ENCODE results near the gene DMAC2.
"Not testable (repeated sequence)": the region's sequence is repeated elsewhere in the genome, so short reads cannot be mapped to it uniquely, and the experiment has no call there.

Gene DMAC2

GRCh38 chr19:41422456-41422855 is 17.3 kb downstream of the DMAC2 start:
- DNase-seq: no peak

DNA sequence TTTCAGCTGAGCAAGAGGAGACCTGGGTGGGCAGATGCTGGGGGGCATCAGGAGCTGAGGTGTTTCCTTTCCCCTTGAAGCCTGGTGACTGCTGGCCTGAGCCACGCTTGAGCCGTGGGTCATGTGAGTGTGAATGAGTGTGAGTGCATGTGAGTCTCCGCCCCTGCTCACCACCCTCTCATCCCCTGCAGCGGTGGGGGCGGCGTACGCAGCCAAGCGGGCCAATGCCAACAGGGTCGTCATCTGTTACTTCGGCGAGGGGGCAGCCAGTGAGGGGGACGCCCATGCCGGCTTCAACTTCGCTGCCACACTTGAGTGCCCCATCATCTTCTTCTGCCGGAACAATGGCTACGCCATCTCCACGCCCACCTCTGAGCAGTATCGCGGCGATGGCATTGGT is 17.7 kb downstream of the DMAC2 start:
- DNase-seq: no peak

DNA sequence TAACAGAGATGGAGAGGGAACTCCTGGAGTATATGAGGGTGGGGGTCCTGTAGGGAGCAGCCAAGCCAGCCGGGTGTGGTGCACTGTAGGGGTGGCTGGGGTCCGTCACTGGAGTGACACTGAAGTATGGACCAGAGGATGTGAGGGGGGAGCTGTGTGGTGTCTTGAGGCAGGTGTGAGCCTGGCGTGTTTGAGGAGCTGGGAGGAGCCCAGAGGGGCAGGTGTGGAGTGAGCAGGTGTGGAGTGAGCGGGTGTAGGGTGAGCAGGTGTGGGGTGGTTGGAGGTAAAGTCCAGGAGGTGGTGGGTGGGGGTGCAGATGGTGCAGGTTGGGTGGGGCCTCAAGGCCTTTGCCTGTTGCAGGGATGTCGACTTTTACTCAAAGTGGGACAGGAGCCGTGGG is 18.4 kb downstream of the DMAC2 start:
- no peak for DNase-seq

GRCh38 chr19:41420101-41420880 is 19.4 kb downstream of the DMAC2 start:
- no peak for DNase-seq

- DNase-seq: no peak
Measured at GRCh38 chr19:41416194-41416674, 23.5 kb downstream of the DMAC2 start.

DNA sequence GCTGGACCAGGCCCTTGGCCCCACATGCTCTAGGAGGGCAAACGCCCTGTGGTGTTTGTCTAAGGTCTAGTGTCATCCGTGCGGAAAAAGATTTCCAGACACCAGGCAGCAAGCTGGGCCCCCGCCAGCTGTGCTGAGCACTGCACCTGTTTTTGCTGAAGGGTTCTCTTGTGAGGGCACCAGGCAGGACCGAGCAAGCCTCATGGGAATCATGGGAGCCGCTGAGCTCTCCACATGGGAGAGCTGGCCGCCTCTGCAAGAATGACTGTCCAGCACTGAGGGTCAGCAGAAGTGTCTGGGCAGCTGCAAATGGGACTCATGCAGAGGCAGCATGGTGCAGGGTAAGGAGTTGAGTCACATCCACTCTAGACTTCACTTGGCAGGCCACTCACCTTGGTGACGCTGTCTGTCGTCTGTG is 24.5 kb downstream of the DMAC2 start:
- no peak for DNase-seq

GRCh38 chr19:41414461-41414860 is 25.3 kb downstream of the DMAC2 start:
- DNase-seq: no peak

GRCh38 chr19:41413947-41414346 is 25.8 kb downstream of the DMAC2 start:
- DNase-seq: no peak

DNA sequence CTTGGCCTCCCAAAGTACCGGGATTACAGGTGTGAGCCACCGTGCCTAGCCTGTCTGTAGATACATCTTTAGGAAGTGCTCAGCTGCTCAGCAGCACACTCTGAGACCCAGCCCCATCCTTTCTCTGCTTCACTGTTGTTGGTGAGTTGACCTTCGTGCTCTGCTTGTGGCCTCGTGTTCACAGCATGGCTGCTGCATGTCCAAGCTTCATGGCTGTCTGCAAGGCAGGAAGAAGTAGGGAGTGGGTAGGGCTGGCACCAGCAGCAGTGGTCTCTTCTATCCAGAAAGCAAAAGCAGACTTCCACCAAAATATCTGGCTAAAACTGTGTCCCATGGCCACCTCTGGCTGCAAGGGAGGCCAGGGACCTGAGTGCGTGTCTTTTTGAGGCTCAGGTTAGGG is 26.8 kb downstream of the DMAC2 start:
- DNase-seq: no peak

- DNase-seq: no peak
Measured at GRCh38 chr19:41411968-41412265, 27.8 kb downstream of the DMAC2 start.

DNA sequence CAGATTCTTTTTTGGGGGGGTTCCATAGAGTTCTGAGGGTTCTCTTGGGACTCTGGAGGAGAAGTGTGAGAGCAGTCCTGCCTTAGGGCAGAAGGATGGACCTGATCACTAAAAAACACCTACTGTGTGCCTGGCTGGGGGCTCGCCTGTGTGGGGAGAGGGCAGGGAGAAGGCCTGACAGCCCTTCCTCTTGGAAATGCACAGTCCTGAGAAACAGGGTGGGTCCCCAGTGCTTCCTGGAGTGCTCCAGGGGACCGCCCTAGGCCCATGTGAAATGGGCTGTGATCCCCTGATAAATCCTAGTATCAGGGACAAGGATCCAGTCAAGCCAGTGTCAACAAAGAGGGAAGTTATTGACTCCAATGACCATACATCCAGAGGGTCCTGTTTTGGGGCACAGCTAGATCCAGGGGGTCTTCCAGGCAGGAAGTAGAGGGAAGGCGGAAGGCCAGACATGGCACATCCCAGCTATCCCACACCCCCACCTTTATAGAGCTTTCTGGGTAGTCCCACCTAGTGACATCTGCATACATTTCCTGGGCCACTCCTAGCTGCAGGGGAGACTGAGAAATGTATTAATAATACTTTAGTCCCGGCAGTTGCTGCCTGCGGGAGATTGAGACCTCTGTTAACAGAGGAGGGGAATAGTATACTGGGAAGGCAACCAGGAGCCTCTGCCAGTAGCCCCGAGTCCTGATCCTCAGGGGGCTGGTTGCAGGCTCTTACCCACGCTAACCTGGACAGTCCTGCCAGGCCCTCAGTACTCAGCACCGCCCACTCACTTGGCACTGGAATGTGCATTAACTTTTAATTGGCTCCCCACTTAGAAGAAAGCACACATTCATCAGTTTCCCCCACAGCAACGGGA is 28.4 kb downstream of the DMAC2 start:
- DNase-seq: no peak

GRCh38 chr19:41410336-41411054 is 29.2 kb downstream of the DMAC2 start:
- no peak for DNase-seq

DNA sequence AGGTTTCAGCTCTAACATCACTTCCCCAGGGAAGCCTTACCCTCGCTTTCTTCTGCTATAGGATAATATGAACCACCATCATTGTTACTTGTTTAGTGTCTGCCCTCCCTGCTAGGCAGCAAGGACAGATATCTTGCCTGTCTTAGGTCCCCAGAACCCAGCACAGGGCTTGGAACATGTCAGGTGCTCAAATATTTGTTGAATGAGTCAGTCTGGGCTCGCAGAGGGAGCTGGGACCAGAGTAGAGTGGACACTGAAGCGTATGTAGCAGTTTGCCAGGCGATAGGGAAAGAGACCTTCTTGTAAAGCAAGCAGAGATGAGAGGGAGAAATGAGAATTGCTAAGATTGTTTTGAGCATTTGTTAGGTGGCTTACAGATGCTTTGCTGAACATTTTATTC is 30.4 kb downstream of the DMAC2 start:
- no peak for DNase-seq

- not testable (repeated sequence) for DNase-seq
Measured at GRCh38 chr19:41408846-41409245, 30.9 kb downstream of the DMAC2 start.

DNA sequence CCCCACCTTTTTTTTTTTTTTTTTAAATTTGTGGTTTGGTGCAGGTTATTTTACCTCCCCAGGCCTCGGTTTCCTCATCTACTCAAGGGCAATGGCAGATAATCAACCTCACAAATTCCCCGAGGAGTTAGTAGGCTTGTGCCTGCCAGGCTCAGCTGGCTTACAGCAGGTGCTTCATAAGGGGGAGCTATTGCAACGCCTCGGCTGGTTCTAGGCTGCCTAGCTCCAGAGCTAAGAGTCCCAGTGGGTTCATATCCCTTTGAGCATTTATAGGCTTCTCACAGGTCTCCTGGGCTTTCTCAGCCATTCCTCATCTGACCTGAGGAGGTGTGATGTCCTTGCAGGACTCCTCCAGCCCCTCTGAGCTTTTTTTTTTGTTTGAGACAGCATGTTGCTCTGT is 31.5 kb downstream of the DMAC2 start:
- no peak for DNase-seq

DNA sequence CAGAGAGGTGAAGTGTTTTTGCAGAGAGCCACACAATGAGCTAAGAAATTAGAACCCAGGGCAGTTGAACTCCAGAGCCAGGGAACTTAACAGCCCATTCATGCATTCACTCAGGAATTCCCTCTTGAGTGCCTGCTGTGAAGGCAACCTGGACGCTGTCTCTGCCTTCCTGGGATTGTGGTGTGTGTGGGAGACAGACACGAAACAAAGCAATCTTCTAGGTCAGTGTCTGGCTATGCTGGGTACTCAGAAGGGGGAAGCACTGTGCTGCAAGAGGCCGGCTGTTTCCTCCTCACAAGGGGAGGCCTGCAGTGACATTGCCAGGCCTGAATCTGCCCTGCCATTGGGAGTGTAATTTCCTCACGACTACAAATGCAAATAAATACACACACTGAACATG is 32.4 kb downstream of the DMAC2 start:
- no peak for DNase-seq

DNA sequence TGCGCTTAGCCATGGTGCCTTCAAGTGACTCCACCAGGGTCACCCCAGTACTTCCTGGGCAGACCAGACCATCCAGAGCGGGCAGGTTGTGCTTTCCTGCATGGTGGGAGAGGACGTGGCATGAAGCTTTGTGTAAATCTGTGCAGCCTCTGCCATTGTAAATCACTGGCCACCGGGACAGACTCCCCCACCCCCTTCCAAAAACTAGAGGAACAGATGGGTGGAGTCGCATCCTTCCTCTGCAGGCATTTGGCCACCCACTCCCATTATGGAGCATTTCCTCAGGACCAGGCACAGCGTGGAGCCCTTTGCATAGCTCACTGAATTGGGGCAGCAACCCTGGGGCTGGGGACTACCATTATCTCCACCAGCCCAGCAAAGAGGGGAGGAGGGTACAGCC is 33.9 kb downstream of the DMAC2 start:
- no peak for DNase-seq

DNA sequence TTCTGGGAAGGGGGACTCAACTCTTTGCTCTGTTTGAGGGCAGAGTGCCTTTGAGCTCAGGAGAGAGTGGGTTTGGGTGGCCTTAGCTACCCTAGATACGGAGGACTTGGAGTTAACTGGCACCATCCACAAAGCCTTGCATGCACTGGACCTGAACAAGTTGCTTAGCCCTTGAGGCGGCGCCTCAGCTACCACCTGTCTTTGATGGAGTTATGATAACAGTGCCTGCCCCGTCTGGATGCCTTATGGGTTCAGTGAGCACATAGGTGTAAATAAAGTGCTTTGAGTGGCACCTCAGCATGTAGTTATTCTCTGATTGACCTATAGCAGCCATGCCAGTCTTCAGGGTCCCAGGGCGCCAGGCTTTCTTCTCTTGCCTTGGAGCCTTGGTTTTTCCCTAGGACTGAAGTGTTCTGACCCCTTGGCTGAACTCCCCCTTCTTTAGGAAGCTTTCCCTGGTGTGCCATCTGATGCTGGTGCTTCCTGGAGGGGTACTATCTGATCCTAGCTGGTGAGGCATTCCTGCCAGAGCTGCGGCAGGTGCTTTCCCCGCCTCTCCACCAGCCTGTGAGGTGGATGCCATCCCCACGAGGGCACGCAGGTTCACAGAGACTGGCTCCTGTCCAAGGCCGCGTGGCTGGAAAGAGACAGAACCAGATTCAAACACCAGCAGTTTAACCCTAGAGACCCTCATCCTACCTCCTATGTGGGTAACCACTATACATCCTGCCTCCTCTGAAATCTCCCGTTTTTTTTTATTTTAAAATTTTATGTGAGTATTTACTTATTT is 36.3 kb downstream of the DMAC2 start:
- DNase-seq: no peak

GRCh38 chr19:41402010-41402409 is 37.7 kb downstream of the DMAC2 start:
- no peak for DNase-seq

DNA sequence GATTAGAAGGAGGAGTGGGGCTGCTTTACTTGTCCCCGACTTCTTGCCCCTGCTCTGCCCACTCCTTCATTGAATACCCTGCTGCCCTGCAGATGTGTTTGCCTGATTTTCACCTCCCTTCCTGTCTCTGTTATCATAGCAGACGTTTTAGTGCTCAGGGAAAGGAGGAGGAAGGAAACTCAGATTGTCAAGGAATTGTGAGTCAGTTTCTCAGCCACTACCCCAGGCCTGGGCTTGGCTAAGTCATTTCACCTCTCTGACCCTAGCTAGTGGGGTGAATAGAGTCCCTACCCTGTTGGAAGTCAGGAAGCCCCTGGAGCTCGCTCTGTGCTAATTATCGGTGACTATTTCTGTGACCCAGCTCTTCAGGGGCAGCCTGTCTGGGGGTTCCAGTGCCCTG is 38.2 kb downstream of the DMAC2 start:
- DNase-seq: no peak

- DNase-seq: no peak
Measured at GRCh38 chr19:41399525-41399924, 40.2 kb downstream of the DMAC2 start.

DNA sequence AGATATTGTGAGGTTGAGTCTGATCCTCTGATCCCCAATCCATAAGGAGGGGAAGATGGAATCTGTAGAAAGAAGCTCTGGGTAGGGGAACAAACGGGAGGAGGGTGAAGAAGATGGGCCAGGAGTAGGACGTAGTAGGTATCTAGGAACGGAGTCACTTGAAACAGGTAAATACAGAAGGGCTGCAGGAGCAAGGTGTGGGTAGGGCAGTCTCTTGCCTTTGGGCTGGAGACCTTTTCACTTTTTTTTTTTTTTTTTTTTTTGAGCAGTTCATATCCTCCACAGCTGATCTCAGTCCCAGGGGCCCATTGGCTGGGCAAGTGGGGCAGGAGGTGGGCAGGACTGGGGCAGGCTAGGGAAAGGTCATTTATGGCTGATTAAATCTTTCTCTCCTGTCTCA is 40.6 kb downstream of the DMAC2 start:
- no peak for DNase-seq

- no peak for DNase-seq
Measured at GRCh38 chr19:41398598-41398997, 41.1 kb downstream of the DMAC2 start.
